ENCODE data around the gene TBC1D4.
"Not testable (repeated sequence)": the region's sequence is repeated elsewhere in the genome, so short reads cannot be mapped to it uniquely, and the experiment has no call there.

TBC1D4 gene

DNA sequence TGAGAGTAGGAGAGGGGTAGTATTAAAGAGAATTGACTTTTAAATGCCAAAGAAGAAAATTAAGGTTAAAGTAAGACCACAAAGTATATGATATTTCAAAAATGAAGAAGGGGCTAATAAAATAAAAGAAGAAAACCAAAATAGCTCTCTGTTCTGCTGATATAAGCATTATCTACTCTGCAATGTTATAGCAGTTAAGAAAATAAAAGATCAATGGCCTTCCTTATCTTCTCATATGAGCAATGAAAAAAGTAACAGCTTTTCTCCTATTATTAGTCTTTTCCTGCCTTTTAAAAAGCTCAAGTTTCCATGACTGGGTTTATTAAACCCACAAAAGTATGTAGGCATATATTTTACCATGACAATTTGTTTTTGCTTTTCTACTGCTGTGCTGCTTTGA, 126.4 kb downstream of the TBC1D4 start:
- DNase-seq = no peak

DNA sequence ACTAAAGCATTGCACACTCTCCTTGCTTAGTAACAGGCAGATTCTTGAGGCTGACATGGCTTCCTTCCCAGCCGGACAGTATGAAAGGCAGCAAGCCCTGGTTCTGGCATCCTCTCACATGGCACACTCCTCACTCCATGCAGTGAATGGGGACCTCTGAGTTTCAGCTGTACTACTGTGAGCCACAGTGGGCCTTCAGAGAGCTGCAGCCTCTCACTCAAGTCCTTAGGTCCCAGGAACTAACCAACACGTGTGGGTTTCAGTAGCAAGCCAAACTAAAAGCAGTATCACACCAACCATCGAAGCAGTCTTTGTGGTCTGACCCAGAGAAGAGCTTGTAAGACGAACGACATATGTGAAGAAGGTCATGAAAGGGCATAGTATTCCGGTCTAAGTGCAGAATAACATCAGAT, 128.2 kb downstream of the TBC1D4 start:
- no peak for DNase-seq

DNA sequence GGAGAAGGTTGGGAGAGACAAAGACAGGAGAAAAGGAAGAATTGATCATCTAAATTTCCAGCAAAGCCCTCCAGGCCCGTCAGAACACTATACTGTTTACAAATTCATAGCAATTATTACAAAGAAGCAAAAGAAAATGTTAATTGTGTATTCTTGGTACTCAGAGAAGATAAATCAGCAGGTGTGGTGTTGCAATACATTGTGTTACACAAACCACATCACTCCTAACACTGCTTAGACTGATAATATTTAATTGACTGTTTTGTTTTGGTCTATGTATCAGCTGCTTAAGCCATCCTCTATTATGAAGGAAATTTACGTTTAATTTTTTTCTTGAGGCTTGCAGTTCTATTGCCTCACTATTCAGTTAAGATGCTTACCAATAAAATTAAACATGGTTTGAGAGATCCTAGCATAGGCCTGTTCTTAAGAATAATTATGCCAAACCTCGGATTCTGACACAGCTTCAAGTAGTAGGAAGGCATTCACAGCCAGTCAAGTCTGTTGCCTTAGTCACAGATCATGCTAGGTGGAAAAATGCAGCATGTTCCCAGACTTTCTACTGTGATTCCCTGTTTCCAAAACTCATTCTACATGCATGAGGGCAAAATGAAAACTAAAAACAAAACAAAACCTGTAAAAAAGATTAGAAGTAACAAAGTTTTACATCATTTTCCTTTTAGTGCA, 129.2 kb downstream of the TBC1D4 start:
- DNase-seq = no peak

DNA sequence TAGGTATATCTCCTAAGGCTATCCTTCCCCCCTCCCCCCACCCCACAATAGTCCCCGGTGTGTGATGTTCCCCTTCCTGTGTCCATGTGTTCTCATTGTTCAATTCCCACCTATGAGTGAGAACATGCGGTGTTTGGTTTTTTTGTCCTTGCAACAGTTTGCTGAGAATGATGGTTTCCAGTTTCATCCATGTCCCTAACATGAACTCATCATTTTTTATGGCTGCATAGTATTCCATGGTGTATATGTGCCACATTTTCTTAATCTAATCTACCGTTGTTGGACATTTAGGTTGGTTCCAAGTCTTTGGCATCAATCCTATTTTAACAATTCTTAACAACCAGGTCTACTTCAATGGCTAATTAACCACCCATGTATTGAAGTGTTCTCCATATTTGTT, 130.4 kb downstream of the TBC1D4 start:
- DNase-seq = not testable (repeated sequence)

DNA sequence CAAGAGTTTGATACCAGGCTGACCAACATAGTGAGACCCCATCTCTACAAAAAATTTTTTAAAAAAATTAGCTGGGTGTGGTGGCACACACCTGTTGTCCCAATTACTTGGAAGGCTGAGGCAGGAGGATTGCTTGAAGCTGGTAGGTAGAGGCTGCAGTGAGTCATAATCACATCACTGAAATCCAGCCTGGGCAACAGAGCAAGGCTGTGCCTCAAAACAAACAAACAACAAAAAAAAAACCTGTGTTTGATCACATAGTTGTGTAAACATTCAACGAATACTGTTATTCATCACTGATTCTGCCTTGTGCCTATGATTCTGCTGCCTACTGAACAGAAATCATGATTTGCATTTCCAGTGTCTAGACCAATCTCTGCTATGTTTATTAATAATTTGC, 134.0 kb downstream of the TBC1D4 start:
- no peak for DNase-seq

DNA sequence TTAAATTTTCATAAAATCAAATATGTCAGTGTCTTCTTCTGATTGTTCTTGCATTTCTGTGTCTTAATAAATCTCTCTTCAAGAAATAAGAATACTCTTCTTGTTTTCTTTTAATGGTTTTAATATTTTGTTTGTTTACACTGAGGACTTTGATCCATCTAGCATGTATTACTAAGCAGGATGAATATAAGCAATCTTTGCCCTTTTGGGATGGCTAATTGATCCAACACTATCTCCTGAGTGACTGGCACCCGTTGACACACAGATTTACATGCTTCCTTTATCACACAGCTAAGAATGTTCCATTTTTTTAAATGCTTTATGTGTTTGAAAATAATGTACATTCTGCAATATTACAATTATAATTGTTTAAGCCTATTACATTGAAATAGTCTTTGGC, 134.5 kb downstream of the TBC1D4 start:
- no peak for DNase-seq

DNA sequence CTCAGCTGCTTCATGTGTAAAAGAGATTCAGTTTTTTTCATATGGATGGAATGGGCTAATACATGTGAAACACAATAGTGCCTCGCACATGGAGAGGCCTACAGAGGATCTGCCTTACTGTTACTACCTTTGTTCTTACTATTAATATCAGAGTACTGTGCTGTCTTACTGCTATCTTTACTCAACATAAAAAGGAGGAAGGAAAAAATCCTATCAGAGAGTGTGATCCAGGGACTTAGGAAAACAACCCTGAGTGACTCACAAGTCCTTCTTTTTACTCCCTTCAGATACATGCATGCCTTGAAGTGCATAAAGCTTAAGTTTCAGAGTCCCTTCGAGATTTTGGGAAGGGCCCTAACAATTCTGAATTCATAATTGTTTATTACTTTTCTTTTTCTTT, 136.8 kb downstream of the TBC1D4 start:
- no peak for DNase-seq

DNA sequence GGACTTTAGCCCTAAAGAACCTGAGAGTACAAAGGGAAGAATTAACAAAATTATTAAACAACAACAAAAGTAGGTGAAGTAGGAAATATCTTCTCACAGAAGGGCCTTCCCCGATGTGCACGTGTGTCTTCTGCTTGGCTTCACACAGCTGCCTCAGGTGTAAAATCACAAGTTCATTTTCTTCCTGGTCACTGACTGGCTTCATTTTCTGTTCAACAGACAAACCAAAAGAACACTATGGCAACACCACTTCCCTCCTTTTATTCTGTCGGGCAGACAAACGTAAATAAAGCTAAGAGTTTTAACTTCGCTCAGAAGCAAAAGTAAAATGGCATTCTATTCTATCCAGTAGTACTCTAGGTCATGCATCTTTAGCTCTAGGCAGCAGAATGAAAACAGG, 140.9 kb downstream of the TBC1D4 start:
- DNase-seq = no peak

DNA sequence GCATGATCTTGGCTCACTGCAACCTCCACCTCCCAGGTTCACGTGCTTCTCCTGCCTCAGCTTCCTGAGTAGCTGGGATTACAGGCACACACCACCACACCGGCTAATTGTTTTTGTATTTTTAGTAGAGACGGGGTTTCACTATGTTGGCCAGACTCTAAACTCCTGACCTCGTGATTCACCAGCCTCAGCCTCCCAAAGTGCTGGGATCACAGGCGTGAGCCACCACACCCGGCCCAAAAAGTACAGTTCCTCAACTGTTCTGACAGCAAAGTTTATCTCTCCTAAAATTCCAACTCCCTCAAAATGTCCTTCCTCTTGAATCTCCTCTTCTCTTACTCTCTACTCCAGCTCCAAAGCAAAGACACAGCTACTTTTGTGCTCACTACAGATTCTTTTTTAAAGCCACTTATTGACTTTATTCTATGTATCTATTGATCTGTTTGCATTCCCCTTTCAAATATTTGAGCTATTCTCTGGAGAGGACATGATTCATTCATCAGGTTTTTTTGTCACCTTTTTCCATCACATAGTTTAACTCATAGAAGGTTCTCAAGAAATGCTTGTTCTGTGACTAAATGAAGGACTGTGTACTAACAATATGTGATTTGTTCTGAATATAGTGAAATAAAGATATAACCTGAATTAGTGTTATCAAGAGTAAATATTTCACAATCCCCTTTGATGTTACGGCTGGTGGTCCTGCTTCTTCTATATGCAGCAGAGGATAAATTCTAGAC, 142.2 kb downstream of the TBC1D4 start:
- DNase-seq = no peak

DNA sequence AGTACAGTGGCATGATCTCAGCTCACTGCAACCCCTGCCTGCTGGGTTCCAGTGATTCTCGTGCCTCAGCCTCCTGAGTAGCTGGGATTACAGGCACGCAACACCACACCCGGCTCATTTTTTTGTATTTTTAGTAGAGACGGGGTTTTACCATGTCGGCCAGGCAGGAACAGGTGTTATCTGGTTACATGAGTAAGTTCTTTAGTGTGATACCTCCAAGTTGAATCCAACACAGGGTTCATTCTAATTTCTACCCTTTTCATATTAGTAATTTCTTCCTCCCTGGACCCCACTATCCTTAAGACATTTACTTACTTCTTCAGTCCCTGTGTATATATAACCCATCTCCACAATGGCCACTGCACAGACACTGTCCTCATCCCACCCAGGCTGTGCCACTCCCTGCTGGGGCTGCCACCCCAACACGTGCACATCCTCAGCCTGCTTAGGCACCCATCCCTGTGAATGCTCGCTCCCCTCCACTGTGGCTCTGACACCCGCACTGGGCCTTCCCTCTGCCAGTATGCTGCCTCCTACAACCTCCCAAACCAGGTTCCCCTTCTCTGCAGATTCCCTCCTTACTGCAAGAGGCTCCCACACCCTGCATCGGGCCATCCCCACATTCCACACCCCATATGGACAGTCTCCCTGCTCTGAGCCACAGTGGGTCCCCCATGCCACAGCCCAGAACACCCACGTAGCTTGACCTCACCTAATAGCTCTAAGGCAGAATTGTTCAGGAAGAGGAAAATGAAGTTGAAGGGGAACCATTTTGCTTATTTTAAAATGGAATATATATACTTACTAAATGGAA, 147.1 kb downstream of the TBC1D4 start:
- DNase-seq = no peak

DNA sequence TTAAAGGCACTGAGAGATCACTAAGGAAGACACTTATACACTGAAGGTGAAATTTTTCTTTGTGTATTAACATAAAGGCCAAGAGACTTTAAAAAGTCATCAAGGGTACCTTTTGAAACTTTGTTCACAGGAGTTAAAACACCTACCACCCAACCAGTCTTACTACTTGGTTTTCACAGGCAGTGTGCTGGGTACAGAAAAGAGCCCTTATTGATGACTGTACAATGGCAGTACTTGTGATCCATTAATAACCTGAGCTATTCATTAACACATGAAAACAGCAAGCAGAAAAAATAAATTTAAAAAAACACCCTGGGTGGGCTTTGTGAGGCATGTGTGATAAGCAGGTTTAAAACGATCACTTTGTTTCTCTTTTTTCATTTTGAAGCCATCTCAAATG, 148.9 kb downstream of the TBC1D4 start:
- no peak for DNase-seq

DNA sequence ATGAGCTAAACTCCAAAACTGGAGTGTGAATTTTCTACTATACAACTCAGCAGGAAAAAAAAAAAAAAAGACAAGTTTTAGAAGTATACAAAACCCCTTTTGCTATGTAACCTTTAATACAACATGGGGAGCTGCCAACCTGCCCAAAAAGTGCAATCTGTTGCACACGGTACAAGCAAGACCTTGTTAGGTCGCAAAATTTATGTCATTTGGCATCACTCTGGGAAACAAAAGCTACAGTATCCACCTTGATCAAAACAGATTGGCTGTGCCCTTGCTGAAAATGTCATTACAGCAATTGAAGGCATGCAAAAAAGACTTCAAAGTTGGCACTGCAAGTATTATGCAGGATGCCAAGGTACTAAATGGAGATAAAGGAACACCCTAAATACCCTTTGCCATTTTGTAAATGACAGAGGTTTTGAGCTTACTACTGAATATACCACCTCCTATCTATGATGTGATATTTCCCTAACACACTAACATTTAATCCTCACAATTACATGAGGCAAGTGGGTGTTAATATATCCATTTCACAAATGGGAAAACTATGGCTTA, 150.1 kb downstream of the TBC1D4 start:
- no peak for DNase-seq

DNA sequence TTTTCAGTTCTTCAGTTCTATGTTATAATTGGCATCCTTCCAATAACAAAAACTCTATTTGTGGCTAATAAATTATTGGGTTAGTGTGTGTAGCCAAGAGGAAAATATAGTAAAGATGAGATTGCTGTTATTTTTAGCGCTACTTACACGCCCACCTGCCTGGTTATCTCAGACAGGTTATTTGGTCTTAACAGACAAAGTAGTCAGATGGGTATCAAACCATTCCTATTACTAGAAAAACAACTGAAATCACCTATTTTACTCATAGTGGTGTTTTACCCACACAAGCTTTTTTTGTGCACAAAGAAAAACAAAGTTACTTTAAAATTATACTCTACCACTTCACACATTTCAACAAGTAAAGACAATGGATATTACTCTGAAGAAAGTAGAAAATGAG, 151.2 kb downstream of the TBC1D4 start:
- peak; percentile 3 for DNase-seq

DNA sequence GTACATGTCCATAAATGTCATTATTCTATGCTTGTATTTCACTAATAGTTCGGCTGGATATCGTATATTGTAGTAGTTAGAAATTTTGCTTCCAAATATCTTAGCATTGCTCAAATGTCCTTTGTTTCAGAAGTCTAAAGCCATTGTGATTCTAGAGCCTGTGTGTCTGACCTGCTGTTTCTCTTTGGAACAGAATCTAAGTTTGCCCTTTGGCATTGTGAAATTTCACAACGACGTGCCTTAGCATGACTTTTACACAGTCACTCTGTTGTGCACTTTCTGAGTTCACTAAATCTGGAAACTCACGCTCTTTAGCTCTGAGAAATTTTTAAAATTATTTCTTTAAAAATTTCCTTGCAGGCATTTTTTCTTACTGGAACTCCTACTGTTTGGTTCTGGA, 152.2 kb downstream of the TBC1D4 start:
- no peak for DNase-seq

DNA sequence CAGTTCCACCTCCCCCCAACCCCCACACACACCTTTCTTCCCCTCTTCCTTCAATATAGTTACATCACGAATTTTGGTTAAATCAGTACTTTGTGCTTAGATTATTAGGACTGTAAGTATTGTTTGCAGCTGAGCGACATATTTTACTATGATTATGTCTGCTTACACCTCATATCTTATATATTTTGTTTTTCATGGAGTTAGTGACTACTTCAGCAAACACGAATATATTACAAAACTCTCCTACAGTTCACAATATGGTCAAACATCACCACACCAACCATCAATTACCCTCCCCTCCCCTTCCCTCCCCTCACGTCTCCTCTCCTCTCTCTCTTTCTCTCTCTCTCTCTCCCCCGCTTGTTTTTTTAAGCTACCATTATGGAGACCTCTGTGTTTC, 152.9 kb downstream of the TBC1D4 start:
- no peak for DNase-seq

DNA sequence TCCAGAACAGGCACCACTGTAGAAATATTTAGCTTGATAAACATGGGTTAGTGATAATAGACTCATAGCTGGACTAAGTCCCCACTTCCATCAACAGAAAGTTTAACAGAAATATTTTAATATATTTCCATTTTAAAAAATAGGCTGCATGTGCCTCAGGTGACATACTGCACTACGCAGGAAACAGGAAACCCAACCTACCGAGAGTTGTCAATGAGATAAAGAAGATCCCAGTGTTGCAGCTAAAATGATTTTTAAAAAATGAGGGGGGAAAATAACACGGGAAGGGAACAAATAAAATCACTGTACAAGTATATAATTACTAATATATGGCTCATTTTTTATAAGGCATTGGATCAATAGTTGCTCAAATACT, 154.8 kb downstream of the TBC1D4 start:
- DNase-seq = no peak

DNA sequence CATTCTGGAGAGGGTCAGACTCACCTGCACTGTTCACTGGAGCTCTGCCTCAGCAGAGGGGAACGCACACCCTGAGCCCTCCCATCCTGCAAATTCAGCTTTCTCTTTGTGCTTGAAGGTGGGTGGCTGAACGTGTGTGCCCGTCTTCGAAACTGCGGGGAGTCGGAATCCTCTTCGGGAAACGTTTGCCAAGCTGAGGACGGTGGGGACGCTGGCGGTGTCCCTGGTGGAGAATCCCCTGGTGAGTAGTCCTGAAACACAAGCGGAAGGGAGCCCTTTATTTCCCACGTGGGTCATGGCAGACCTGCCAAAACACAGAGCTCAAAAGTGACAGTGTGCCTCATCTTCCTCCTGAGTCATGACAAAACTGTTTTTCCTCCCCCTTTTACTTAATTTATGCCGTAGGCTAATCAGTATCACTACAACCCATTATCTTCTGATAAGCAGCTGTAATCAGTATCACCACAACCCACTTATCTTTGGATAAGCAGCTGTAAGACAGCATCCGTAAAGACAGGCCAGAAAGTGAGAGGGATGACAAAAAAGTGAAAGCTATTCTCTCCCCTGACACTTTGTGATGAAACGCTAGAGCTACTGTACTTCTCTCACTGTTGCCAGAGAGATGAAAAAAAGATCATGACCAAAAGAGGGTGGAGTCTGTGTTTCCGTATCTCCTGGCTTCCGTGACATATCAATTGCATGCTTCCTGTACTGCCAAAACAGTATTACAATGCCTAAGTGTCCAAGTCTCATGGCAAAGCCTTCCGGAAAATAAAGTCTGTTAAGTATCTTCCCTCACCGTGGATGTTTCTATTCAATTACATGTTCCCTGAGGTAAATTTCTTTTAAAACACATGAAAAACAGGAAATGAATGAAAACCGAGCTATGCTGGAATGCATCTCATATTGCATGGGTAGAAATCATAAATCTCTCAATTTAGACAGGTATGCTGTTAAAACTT, 155.5 kb downstream of the TBC1D4 start:
- DNase-seq = peak; percentile 53

DNA sequence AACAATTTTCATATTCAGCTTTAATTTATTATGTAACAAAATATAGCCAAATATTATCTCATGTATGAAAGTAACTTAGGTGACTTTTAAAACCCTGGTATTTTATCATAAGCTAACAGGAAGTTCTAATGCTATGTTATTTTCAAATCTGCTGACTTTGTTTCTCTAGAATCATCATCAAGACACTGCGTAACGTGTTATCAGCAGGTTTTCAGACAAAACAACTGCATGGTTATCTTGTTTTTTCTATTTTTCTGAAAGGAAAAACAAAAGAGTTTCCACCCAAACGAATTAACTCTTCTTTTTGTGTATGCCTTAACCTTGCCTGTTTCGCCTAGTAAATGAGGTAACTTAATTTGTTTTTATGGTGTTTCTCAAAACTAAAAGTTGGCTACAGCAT, 156.3 kb downstream of the TBC1D4 start:
- DNase-seq = no peak

DNA sequence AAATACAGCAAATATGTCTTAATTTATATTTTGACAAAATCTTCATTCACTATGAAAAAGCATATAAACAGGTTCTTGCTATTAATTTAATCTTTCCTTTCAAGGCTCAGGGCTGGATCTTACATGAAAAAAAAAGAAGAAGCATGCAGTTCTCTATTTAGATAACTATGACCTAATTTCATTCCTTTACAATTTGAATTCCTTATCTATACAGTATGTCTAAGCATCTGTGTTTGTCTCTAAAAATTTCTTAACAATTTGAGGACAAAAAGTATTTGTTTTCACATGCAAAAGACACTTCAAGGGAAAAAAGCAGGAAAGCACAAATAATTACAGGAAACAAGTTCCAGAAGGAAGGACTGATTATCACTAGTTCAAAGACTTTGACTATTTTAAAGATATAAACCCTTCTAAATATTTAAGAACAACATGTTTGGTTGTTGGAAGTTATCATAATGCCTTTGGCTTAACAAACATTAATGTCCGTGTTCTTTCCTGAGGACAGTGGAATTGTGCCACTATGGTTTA, 157.5 kb downstream of the TBC1D4 start:
- no peak for DNase-seq

DNA sequence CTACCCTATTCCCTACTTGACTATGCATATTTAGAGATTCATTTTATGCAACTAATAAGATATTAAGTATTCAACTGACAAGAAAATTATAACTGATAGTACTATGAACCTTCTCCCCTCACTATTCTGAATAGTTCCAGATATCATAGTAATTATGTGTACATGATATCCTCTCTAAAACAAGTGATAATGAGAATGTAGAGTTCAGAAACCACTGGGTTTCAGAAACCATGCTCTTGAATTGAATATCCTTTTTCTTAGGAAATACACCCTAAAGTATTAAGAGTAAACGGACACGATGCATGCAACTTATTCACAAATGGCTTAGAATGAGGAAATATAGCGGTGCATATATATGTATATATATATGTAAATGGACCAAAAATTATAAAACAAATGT, 160.9 kb downstream of the TBC1D4 start:
- no peak for DNase-seq

DNA sequence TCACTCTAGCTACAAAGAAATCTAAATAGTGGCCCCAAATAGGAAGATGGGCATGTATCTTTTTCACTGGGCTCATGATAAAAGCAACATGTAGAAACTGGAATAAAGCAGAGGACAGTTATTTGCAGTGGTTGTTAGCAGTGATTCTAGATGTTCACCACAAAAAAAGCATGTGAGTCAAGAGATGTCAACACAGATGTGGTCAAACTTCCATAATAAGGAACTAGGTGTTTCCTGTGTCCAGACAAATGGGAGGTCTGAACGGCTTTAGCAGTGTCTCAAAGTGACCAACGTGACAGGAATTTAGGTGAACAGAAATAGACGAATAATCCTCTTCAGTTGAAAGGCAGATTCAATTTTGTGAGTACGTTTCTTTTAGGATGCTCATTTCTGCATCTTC, 162.7 kb downstream of the TBC1D4 start:
- DNase-seq = no peak

DNA sequence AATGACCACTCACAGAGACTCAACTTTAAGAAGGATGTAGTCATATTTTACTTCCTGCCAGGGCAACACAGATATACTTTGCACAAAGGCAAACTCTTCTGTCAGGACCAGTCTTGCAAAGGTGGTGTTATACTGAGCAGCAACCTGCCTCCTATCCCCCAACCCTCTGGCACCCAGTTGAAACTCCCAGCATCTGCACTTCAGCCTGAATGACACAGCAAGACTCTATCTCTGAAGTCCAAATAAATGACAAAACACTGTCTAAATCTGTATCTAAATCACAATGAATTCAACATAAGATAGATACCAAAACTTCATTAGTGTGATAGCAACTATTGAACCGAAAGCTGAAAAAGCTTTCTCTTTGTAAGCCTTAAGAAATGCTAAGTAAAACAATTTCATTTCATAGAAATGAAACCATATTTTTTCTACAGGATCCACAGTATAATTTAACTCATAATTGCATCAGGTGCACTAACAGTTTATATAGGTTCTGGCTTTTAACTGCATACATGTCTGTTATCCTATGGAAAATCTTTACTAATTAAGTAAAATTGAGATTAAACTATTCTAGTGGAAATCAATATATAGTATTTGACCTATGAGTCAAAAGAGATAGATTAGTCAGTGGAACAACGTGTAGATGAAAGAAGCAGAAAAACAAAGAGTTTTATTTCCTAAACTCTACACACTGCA, 163.7 kb downstream of the TBC1D4 start:
- peak; percentile 7 for DNase-seq

Data from stimulated activated naive CD4-positive, alpha-beta T cell treated with Interleukin-2 at 50 U/mL for 16 hours (primary cell).